GM18520 (cell line): Measurements from ENCODE around the gene GGTLC2.
"Not testable (repeated sequence)": the region's sequence is repeated elsewhere in the genome, so short reads cannot be mapped to it uniquely, and the experiment has no call there.

ENCODE experiments used
- ATAC-seq: cut with Tn5 transposase; IDR thresholded peaks from one replicate; pipeline ENCODE4 v1.9.1; 2021; ENCODE audit not compliant: unreplicated experiment

Gene GGTLC2

DNA sequence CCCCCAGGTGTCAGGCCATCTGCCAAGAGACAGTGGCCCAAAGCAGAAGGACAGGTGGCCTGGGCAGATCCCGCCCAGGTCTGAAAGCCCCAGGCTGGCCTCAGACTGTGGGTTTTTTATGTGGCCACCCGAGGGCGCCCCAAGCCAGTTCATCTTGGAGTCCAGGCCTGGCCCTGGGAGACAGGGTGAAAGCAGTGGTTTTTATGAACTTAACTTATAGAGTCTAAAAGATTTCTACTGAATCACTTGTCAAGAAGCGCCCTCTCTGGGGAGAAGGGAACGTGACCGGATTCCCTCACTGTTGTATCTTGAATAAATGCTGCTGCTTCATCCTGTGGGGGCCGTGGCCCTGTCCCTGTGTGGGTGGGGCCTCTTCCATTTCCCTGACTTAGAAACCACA, 8.2 kb upstream of the GGTLC2 start:
- not testable (repeated sequence) for ATAC-seq

DNA sequence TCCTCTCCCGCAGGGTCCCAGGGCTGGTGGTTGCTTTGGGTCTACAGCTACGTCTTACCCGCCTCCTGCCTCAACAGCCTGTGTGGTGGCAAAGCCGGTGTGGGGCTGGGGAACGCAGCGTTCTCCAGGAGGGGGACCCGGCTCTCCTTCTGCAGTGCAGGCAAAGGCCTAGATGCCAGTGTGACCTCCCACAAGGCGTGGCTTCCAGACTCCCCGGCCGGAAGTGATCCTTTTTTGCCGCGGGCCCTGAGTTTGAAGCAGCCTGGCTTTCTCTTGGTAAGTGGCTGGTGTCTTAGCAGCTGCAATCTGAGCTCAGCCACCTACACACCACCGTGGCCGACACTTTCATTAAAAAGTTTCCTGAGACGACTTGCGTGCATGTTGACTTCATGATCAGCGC, 6.1 kb upstream of the GGTLC2 start:
- not testable (repeated sequence) for ATAC-seq

DNA sequence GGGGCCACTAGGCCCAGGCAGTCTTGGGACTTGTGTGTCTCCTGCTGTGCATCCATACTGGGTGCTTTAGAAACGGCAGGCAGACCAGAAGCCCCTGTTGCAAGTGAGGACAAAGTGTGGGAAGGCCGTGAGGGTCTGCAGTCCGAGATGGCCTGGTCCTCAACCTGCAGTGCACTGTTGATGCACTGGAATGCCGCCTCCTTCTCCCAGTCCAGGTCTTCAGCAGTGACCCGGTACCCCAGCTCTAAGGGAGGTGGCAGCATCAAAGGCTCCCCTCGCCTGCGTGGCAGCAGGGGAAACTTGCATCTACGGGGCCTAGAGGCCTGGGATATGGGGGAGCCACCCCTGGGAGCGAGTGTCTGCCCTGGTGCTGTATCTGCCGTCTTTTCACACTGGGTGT, 2.2 kb upstream of the GGTLC2 start:
- not testable (repeated sequence) for ATAC-seq

DNA sequence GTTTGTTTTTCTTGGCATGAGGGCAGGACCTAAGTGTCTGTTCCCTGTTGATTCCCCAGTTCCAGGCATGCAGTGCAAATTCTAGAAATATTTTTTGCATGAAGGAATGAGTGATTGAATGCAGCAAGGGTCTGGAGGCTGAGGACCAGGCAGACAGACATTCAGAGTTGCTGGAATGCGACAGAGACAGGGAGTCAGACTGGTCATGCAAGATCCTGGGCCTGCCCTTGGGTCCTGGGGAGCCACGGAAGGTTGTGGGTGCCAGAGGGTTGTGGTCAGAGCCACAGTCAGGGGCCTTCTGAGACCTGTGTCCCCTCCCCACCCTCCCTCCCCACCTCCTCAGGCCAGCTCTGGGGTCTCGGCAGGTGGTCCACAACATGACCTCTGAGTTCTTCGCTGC, 1.6 kb downstream of the GGTLC2 start:
- ATAC-seq: not testable (repeated sequence)

DNA sequence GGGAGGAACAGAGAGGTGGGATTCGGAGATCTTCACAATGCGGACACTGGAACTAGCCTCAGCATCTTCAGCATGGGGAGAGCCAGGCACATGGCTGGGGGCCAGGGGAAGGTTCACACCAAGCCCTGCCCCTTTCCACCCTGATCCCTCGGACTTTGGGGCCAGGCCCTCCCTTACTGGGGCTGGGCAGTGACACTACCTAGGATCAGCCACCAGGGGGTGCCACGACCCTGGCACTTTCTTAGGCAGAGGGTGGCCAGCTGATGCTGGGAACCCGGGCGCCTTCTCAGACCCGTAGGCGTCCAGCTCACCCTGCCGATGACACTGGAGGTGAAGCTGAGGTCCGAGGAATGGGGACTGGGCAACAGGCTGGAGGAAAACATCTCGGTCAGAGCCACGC, 3.5 kb downstream of the GGTLC2 start:
- not testable (repeated sequence) for ATAC-seq

DNA sequence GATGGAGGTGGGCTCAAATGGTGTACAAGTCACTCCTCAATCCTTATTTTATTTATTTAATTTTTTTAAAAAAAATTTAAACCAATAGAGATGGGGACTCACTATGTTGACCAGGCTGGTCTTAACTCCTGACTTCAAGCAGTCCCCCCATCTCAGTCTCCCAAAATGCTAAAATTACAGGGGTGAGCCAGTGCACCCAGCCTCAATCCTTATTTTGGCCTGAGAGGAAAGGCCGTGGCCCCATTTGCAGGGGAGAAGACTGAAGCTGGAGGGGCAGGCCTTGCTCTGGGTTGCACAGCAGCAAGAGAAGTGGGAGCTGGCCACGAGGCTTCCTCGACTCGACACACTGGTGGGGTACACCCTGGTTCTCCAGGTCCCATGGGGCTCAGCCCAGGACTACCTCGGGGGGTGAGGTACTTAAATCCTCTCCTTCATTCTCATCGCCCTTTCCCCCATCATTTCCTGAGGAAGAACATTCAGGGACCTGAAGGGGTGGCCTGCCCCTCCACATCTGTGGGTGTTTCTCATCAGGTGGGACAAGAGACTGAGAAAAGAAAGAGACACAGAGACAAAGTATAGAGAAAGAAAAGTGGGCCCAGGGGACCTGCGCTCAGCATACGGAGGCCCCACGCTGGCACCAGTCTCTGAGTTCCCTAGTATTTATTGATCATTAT, 4.6 kb downstream of the GGTLC2 start:
- not testable (repeated sequence) for ATAC-seq

DNA sequence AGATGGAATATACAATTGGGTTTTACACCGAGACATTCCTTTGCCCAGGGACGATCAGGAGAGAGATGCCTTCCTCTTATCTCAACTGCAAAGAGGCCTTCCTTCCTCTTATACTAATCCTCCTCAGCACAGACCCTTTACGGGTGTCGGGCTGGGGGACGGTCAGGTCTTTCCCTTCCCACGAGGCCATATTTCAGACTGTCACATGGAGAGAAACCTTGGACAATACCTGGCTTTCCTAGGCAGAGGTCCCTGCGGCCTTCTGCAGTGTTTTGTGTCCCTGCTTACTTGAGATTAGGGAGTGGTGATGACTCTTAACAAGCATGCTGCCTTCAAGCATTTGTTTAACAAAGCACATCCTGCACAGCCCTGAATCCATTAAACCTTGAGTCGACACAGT, 5.3 kb downstream of the GGTLC2 start:
- ATAC-seq: not testable (repeated sequence)

DNA sequence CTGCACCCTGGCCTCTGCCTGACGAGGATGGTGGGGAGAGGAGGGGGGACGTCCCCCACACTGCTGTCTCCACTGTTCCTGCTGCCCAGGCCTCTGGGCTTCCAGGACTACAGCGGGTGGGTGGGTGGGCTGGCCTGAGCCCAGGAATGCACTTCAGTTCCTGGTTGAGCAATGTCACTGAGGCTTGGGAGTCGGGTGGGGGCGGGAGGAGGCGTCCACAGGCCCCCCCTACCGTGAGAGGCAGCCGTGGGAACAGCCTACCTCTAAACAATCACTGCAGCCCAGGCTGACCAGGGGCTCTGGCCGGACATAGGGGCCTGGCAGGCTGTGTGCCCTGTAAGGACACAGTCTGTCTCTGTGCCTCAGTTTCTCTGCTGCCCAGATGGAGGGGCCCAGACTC, 6.0 kb downstream of the GGTLC2 start:
- ATAC-seq: not testable (repeated sequence)

DNA sequence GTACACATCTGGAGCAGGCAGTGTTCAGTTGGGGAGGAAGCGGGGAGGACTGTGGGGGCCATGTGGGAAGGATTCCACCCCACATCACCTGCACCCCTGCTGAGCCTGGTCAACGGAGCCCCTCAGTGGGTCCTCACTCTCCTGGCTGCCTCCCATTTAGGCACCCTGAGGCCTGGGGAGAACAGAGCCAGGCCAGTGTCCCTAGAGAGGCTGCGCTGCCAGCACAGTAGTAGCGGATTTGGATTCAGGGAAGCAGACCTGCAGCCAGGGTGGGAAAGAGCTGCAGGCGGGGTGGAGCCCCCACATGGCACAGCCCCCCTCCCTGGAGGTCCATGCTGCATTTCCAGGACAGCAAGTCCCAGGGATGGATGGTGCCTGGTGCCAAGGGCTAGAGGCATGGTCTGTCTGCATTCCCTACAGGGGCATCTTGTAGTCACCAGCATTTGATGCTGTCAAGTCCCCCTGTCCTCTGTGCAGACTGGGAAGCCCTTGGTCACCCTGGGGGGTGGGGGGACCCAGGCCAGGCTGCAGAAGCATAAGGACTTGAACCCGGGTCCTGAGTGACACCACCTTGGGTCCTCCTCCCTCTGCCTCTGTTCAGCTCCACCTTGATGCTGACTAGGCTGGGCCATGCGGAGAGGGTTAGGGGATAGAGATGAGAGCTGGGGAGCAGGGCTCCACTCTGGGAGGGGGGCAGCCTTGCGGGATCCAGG, 6.5 kb downstream of the GGTLC2 start:
- ATAC-seq: not testable (repeated sequence)

DNA sequence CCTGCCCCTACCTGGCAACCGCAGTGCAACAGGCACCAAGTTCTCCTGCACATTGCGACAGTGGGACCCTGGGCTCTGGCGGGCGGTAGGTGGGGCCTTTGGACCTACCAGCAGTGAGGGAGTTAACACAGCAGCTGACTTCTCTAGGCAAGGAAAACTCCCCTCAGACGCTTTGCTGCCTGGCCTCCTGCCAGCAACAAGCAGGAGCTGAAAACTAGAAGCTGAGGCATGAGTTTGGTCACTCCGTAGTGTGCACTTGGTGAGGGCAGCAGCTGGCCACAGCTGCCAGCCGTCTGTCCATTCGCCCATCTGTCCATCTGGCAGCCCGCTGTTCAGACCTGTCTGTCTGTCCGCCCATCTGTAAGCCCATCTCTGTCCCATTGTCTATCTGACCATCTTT, 7.2 kb downstream of the GGTLC2 start:
- not testable (repeated sequence) for ATAC-seq

DNA sequence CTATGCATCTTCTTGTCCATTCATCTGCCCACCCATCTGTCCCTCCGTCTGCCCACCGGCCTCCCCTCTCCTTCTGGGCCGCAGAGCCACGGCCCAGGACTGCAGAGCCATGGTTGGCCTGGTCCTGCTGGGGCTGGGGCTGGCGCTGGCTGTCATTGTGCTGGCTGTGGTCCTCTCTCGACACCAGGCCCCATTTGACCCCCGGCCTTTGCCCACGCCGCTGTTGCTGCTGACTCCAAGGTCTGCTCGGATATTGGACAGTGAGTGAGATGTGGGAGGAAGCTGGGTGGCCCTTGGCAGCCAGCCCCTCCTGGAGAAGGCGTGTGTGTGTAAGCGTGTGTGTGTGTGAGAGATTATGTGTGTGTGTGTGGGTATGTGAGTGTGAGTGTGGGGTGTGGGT, 7.7 kb downstream of the GGTLC2 start:
- not testable (repeated sequence) for ATAC-seq

DNA sequence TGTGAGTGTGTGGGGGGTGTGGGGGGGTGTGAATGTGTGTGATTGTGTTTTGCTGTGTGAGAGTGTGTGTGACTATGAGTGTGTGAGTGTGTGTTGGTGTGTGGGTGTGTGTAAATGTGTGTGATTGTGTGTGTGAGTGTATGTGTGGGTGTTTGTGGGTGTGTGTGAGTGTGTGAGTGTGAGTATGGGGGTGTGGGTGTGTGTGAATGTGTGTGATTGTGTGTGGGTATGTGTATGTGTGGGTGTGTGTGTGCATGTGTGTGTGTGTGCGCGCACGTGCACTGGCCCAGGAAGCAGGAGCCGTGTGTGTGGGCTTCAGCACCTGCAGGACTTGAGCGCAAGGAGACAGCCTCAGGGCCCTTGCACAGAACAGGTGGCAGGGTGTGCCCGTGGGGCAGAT, 8.2 kb downstream of the GGTLC2 start:
- not testable (repeated sequence) for ATAC-seq

DNA sequence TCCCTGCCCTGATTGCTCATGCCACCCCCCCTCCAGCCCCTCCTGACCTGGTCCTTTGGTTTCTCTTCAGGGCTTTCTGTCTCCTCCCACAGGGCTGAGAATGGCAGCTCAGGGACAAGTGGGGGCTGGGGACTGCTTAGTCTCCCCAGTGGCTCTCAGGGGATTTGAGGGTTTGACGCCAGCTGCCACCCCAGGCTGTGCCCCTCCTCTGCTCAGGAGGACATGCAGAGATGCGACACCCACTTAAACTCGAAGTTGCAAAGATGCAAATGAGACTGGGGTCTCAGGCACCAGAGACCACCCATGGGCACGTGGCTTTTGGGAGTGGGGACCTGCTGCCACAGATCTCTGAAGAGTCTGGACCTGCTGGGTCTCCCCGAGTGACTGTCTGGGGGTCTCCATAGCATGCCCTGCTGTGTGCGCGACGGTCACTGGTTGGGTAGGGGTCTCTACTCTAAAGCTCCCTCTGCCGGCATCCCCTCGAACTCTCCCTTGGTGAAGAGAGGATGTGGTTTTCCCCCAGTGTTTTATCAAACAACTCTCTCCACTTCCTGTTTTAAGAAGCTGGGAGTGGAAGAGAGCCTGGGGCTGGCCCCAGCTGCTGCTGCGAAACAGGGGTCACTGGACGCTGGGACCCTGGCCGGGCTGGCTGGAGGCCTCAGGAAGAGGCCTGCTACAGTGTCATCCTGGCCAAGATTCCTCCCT, 9.4 kb downstream of the GGTLC2 start:
- not testable (repeated sequence) for ATAC-seq

DNA sequence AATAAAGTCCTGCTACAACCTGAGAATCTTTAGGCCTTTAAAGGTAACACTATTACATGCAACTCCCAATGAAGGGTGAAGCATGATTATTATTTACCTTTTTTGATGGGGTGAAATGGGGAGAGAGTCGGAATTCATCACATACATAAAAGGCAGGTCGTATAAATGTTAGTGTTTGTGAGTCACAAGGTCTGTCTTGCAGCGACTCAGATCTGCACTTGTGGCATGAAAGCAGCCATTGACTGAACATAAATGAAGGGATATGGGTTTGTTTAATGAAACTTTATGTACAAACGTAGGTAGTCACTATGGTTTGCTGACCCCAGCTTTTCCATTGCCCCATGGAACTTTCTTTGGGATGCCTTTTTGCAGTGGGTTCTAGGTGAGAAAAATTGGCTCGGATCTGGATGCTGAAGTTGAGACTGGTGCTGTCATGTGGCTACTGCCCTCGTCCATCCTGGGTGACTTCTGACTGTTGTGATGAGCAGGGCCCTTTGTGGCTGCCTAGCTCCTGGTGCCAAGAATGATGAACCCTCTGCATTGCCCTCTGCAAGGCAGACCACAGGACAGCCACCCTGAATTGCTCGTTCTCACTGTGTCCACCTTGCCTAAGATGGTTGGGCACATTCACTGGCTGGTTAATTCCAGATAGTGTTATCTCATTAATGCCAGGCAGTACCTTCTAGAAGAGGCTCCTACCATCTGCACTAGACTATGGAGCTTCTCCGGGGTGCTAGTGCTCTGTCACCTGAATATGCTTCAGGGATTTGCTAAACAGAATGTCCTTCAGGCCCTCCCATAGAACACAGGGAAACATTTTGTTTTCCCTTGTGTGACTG, 11.3 kb downstream of the GGTLC2 start:
- no peak for ATAC-seq

DNA sequence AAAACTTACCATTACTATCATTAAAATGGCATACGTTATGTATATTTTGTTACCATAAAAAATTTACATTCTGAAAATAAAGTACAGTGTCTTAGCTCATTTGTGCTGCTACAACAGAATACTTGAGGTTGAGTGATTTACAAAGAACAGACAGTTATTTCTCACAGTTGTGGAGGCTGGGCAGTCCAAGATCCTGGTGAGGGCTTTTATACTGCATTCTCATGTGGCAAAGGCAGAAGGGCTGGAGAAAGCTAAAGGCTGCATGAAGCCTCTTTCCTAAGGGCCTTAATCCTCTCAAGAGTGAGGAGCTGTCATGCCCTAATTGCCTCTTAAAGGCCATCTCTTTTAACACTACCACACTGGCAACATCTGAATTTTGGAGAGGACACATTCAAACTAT, 13.3 kb downstream of the GGTLC2 start:
- no peak for ATAC-seq

DNA sequence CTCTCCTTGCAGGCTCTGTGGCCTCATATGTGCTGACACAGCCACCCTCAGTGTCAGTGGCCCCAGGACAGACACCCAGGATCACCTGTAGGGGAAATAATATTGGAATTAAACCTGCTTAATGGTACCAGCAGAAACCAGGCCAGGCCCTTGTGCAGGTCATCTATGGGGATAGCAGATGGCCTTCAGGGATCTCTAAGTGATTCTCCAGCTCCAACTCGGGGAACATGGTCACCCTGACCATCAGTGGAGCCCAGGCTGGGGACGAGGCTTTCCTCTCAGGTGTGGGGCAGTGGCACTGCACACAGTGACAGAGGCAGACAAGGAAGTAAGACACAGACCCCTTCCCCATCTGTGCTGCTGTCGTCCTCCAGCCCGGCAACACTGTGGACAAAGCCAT, 16.9 kb downstream of the GGTLC2 start:
- no peak for ATAC-seq

DNA sequence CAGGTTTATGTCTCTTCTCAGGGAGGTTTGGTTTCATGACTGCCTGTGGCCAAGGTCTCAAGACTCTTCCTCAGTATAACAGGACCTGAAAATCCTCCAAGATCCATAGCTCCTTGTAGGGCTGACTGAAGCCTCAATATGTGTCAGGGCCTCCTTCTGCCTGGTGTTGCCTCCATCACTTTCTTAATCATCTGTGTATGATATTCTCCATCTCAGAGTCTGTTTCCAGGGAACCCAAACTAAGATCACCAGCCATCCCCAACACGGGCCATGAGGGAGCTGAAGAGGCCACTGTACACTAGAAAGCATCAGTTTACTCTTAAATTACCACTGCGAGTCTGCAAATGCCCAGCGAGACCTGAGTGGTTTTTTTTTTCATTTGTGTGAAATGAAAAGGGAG, 17.7 kb downstream of the GGTLC2 start:
- no peak for ATAC-seq

DNA sequence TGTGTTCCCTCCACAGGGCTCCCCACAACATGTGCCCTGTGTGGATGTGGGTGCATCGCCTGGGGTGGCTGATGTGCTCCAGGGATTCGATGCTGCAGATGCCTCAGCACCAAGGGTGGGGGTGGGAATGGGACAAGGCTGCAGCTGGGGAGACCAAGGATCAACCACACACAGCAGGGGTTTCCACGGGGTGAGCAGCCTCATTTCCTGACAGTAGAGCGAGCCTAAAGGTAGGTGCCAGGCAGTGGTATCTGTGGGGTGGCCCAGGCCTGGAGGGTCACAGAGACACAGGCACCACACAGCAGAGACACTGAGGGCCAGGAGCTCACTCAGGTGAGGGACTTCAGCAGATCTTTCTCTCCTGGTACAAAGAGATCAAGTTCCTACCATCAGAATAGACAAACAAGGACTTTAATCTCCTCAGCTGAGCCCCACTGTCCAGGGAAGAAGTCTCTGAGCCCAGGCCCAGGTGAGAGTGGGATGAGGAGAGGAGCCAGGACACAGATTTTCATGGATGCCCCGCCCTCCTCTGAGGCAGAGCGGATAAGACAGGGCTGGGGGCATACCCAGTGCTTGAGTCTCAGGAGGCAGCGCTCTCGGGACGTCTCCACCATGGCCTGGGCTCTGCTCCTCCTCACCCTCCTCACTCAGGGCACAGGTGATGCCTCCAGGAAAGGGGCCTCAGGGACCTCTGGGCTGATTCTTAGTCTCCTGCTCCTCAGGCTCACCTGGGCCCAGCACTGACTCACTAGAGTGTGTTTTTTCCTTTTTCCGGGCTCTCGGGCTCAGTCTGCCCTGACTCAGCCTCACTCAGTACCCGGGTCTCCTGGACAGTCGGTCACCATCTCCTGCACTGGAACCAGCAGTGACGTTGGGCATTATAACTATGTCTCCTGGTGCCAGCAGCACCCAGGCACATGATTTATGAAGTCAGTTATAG, 19.7 kb downstream of the GGTLC2 start:
- ATAC-seq: no peak

DNA sequence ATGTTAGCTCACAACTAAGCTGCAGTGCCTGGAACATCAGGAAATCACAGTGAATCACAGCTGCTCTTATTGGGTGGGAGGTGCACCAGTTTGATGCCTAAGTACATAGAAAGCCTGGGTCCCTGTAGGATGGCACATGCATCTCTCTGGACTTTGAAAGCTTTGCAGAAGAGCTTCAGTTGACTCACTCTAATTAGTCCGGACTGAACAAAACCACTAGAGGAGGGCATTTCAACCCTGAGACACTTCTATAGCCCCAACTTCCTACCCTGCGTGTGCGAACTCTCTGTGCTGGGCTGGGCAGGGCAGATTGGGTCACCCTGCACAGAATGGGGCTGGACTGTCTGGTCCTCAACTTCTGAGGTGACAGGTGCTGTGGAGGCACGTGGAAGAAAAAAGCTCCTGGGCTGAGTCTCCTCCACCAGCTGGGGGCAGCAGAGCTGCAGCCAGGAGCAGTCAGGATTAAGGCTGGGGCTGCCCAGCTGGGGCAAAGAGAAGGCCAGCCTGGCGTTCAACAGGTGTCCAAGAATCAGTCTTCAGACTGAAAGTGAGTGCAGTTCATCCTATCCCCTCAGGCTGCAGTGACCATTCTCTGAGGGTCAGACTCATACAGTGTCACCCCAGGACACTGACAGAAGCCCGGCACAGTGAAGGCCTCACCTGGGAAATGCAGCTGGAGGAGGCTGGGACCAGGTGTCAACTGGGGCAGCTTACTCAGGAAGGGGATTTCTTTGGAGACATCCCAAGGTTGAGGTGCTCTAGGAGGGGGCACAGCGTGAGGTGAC, 22.1 kb downstream of the GGTLC2 start:
- no peak for ATAC-seq
